ENCODE data around the gene DRC1.

DRC1 gene

DNA sequence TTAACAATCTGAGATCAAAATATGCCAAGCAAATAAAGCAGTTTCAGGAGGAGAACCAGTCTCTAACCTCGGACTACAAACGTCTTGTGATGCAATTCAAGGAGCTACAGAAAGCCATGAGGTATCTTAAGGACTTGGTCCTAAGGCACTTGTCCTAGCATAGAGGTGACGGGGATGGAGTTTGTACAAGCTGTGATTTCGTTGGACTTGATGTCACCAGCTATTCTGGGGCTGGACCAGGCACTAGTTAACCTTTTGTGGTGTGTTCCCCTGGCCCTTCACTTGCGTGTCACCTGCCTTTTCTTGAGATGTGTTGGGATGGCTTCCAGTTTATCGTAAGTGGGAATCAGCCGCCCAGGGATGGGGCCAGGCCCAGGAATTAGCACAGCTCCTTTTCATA is 42.5 kb downstream of the DRC1 start:
- no peak for DNase-seq (ENCODE audit: low read depth in 2 of 2)

DNA sequence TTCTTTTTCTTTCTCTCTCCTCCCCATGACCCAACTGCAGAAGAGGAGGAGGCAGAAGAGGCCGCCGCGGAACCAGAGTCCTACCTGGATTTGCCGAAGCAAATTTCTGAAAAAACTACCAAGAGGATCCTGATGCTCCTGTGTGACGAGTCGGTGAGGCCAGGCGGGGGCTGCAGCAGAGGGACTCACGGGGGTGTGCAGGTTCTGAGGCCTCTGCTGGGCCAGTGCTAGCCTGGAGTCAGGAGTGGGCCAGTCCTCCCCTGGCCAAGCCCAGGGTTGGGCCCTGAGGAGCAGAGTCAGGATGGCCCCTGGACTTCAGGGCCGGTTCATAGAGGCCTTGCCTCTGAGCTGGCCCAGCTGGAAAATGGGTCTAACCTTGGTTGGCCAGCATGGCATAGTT is 46.9 kb downstream of the DRC1 start:
- no peak for DNase-seq (ENCODE audit: low read depth in 2 of 2)

DNA sequence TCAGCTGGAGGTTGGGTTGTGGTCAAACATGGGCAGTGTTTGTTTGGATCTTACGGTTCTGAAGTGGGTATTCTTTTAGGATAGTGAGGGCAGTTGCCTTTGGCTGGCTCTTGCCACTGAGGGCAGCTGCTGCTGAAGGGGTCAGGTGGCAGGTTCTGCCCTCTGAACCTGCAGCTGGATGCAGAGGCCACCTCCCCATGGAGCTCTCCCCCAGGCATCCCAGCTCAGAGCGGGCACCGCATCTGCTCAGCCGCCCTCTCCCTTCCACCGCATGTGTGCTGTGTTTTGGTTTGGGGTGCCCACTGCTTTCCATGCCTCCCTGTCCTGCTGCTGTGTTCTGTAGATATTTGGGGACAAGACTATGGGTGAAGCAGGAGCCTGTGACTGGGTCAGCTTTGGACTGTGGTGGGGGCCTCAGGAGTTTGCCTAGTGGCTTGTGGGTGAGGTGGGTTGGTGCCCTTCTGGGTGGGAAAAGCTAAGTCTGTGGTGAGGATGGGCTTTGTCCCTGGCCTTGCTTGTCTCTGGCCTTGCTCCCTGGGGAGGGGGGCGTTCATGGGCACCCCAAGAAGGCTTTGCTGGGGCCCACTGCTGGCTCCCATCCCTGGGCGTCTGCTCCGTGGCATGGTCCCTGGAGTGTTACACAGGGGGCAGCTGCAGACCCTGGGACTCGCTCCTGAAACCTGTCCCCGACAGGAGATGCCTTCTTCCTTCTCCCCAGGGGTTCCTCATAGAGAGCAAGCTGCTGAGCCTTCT is 47.7 kb downstream of the DRC1 start:
- DNase-seq (ENCODE audit: low read depth in 2 of 2): no peak

DNA sequence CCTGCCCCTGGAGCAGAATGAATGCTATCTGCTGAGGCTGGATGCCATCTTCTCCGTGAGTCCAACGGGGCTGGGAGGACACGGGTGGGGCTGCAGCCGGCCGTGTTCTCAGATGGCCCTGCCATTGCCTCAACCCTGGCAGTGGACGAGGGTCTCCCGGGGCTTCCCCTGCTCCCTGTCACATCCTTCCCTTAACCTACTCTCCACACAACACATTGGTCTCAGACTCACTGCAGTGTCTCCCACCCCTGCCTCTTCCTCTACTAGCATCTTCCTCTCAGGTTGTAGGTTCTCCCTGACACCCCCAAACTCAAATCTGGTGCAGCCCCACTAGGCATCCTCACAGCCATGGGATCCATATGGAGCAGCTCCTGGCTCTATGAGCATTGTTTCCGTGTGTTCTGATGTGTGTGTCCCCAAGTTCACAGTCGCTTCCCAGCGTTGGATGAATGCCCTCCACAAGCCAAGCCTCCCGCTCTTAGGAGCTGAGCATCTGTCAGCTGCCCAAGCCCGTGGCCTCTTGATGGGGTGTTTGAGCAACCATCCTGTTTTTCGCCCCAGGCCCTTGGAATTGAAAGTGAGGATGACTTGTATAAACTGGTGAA is 48.4 kb downstream of the DRC1 start:
- DNase-seq (ENCODE audit: low read depth in 2 of 2): no peak

DNA sequence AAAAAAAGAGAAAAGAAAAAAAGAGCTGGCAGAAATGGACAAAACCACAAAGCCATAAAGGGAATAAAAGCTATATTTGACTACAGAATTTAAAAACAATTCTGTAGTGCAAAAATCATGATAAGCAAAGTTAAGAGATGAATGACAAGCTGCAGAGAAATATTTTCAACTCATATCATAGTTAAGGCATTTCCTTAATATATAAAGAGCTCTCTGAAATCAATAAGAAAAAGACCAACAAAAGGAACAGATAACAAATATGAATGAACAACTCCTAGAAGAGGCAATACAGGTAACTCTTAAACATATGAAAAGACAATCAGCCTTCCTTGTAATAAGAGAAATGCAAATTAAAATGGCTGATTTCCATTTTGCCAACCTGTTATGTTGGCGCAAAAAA is 50.0 kb downstream of the DRC1 start:
- DNase-seq (ENCODE audit: low read depth in 2 of 2): no peak

DNA sequence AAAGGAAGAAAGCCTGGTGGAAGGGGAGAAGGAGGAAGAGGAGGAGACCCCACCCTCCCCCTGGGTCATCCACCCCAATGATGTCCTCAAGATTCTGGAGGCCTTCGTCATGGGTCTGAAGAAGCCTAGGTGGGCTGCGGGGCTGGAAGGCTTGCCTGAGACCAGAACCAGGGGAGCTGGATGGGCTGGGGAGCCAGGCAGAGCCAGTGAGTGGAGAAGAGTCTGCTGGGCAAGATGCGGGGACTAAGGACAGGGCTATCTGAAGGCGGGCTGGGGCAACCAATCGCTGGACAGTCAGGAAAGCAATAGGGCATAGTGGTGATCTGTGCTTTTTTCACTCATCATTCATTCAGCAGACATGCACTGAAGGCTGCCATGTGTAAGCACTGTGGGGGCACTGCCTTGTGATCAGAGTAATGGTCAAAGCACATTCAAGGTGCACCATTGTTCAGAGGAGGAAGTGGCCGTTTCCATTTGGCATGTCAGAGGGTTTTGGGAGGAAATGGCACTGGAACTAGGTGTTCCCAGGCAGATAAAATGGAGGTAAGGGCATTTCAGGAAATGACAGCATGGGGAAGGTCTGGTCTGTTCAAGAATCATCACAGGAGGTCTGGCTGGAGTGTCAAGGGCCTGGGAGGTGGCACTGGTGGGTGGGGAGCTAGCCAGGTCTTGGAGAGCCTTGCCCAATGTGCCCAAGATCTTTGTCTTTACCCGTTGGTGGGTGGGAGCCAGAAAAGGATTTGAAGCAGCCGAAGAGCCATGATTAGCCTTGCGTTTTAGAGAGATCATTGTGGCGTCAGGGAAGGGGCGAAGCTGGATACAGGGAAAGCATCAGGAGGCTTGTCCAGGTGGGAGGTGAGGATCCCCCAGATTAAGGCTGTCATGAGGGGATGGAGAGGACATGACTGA is 52.0 kb downstream of the DRC1 start:
- no peak for DNase-seq (ENCODE audit: low read depth in 2 of 2)

DNA sequence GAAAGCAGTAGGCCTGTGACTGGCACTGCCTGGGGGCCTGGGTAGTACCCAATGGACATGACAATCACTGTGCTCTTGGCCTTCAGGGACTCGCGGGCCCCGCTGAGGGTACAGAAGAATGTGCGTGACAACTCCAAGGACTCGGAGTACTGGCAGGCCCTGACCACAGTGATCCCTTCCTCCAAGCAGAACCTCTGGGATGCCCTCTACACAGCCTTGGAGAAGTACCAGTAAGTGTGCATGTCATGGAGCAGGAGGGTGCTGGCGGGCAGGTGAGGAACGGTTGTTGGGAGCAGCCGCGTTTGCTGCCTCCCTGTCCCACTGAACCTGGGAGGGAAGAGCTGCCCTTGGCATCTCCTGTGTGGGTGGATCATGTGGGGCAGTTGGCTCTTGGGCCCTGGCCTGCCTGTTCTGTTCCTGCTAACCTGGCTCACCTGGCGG is 52.9 kb downstream of the DRC1 start:
- no peak for DNase-seq (ENCODE audit: low read depth in 2 of 2)

DNA sequence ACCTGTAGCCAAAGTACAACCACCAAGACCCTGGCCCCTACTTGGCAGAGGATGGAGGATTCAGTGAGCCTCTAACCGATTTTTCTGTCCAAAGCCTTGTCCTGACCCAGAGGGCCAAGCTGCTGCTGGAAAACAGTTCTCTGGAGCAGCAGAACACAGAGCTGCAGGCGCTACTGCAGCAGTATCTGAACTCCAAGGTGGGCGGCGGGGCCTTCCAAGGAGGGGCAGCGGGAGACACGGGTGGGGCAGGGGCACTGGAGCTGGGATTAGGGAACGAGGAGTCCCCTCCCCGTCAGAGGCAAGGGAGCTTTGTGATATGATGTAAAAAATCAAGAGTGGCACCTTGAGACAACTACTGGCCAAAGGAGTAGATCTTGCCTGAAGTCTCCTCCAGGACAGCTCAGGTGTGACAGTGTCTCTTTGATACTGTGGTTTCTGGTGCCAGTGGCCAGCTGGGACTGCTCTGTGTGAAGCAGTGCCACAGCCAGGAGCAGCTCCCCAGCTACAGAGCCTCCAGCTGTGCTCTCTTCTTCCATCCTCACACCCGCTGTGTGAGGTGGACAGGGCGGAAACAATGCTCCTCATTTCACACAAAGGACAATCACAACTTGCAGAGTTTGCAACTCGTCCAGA is 53.4 kb downstream of the DRC1 start:
- no peak for DNase-seq (ENCODE audit: low read depth in 2 of 2)

DNA sequence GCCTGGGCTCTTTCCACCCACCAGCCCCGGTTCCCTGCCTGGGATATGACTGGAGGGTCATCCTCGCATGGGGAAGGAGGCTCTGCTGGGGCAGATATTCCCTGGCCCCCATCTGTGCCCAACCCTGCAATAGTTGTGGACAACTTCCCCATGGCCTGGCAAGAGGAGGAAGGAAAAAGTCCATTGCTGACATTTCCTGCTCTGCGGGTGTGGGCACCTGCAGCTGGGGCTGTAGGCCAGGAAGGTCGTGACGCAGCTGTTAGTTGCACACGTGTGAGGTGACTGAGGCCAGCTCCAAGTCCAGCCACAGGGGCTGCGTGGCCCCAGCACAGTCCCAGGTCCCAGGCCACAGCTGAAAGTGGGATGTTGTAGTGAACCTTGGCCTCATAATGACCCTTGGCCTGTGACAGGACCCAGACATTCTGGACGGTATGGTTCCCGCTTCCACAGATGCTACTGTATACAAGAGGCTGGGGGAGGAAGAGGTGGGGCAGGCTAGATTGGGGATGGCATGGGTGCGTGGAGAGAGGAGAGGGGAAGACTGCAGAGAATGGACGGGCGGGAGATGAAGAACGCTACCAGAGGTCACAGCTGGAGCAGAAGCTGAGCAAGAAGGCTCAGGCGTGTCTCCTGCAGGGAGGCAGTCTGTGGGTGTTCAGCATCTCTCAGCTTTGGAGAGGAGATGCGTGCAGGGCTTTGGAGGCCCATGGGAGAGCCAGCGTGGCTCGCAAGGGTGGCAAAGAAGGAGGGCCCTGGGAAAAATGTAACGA is 54.1 kb downstream of the DRC1 start:
- no peak for DNase-seq (ENCODE audit: low read depth in 2 of 2)

DNA sequence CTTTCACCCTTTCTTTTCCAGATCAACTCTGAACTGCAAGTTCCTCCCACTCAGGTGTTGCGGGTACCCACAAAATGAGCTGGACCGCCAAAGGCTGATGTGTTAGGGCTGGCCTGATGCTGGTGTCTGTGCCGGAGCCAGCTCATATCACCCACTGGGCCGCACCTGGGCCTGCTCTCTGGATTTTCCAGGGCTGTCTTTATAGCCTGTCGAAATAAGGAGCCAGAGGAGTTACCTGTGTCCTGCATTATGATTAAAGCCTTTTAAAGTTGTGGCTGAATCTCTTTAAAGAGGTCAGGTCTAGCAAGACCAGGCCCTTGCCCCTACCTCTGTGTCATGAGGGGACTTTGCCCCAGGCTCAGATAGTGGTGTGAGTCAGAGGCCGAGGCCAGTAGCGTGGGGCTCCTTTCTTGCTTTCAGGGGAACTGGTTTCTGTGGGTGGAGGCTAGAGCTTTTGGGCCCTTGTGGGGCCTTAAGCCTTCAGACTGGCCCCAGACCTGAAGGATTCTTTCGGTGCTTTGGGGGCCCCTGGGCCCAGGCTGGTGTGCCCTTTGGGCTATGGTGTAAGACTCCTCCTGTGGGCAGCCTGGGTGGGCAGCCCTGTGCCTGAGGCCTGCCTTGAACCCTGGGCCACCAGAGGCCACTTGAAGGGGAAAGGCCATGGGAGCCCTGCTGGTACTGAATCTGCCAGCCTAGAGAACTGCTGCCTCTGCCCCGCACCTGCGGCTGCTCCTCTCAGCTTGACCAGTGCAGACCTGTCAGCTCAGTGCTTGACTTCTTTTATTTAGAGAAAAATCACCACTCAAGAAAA is 54.9 kb downstream of the DRC1 start:
- no peak for DNase-seq (ENCODE audit: low read depth in 2 of 2)

DNA sequence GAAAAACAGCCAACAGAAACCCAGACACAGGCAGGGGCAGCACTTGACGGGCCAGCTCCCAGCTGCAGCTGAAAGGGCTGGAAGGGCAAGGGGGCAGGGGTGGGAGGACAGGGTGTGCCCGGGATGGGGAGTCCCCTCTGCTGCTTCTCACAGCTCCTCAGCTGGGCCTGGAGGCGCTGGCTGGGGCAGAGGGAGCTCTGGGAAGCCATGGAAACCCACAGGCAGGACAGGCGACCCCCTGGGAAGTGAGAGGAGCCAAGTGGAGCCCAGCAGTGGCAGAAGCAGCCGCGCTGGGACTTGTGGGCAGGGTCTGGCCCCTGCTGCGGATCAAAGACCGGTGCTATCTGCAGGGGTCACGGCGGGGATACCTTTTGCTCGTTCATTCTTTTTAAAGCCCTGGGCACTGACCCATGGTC is 55.5 kb downstream of the DRC1 start:
- no peak for DNase-seq (ENCODE audit: low read depth in 2 of 2)

DNA sequence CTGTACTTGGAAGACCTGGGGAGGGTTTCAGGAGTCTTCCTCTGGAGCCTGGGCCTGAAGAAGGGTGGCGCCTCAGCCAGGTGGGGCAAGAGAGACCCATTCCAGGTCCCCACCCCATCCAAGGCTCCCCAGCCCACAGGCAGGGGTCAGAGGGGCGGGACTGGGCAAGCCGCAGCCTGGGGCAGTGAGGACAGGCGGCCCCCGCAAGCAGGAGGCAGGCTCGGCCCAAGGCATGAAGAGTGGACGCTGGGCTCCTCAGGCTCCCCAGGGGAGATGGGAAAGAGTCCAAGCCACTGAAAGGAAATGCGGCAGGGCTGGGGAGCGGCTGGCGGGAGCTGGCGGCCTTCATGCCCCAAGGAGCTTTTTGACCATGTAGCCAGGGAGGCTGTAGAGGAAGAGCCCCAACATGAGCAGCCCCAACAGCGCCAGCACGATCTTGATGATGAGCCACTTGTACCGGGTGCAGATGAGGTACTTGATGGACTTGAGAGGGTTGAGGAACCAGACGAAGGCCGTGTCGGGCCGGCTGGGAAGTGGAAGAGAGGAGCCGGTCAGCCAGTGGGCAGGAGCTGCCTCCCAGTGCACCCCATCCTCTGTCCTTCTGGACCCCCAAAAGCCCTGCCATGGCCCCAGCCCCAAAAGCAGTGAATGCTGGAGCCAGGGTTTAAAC is 56.1 kb downstream of the DRC1 start:
- DNase-seq (ENCODE audit: low read depth in 2 of 2): no peak

DNA sequence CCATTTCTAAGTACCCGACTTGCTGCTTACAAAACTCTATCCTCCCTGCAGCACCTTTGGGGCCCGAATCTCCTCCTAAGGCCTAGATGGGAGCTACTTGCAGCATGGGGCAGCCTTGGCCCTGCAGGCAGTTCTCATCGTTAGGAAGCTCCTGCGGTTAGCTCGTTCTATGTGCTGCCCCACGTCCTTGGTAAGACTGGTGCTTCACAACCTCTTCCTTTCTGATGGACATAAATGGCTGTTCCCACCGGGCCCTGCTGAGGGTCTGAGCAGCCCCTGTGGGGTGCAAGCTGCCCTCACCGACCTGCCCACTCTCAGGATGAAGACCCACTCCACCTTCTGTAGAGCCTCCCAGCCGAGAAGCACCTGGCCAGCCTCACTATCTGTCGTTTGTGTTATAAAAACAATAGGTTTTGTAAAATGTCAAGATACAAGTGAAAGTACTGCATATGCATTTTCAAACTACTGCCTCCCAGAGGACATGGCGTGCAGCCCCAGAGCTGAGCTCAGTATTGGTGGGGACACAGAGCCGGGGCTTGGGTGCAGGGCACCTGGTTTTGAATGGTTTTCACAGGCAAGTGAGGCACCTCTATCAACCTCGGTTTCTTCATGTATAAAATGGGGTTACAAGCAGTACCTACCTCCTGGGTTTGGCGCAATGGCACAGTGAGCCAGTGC is 56.8 kb downstream of the DRC1 start:
- DNase-seq (ENCODE audit: low read depth in 2 of 2): no peak

DNA sequence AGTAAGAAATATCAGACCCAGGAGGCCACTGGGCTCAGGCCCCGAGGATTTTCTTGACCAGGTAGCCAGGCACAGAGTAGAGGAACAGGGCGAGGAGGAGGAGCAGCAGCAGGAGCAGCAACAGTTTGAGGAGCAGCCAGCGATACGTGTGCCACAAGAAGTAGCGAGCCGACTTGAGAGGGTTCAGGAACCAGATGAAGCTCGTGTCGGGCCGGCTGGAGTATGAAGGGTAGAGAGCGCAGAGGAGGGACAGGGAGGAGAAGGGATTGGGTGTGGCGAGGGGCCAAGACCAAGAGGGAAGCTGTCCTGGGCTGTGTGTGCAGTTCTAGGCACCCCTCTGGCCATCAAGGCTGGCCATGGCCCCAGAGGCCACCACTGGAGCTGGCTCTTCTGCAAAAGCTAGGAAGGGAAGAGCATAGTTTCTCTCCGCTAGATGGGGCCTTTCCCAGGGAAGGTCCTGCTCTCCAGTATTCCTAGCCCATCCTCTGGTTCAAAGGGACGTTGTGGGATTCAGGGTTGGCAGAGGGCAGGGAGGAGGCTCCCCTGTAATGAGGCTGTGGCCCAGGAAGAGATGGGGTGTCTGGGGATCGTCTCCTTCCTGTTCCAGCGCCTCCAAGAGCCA is 58.4 kb downstream of the DRC1 start:
- DNase-seq (ENCODE audit: low read depth in 2 of 2): no peak

DNA sequence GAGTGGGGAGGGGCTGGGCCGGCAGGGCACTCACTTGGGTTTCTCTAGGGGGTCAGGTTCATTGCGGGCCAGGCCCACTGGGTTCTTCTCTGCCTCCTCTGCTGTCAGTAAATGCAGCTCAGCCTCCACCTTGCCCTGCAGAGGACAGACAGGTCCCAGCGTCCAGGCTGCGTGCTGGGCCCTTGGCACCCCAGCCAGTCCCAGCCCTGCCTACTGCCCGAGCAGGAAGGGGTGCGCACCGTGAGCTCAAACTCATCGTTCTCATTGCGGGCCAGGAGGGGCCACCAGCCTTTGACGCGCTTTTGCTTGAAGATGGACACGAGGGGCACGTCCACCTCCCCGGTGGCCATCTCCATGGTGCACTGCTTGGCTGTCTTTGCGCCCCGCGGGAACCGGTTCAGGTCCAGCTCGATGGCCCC is 58.9 kb downstream of the DRC1 start:
- no peak for DNase-seq (ENCODE audit: low read depth in 2 of 2)

DNA sequence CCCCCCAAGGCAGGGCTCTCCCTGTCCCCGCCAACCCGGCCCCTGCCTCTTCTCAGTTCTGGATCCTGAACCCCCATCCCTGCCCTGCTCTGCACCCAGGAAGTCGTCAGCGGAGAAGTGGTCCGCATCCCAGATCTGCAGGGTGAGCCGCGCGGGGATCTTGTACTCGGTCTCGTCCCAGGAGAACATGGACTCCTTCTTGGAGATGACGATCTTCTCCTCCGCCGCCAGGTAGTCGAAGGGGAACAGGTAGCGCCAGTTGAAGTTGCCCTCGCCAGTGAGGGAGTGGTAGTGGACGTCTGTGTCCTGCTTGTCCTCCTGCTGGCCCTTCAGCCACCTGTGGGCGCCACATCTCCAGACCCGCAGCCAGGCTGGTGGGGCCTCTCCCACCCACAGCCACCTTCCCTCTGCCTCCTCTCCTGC is 59.9 kb downstream of the DRC1 start:
- DNase-seq (ENCODE audit: low read depth in 2 of 2): no peak

DNA sequence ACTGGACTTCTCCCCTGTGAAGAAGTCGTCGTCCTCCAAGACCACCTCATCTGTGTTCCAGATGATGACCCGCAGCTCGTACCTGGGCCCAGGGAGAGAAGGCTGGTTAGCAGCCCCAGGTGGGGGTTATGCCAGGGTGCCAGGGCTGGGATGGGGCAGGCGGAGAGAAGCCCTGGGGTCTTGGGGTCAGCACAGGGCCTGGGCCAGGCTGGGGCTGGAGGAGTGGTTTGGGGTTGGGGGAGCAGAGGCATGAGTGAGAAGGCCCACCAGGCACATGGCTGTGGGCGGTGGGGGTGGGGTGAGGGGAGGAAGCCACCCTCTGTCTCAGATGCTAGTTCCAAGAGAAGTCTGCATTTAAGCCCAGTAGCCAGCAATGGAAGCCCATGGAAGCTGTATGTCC is 60.4 kb downstream of the DRC1 start:
- DNase-seq (ENCODE audit: low read depth in 2 of 2): no peak

DNA sequence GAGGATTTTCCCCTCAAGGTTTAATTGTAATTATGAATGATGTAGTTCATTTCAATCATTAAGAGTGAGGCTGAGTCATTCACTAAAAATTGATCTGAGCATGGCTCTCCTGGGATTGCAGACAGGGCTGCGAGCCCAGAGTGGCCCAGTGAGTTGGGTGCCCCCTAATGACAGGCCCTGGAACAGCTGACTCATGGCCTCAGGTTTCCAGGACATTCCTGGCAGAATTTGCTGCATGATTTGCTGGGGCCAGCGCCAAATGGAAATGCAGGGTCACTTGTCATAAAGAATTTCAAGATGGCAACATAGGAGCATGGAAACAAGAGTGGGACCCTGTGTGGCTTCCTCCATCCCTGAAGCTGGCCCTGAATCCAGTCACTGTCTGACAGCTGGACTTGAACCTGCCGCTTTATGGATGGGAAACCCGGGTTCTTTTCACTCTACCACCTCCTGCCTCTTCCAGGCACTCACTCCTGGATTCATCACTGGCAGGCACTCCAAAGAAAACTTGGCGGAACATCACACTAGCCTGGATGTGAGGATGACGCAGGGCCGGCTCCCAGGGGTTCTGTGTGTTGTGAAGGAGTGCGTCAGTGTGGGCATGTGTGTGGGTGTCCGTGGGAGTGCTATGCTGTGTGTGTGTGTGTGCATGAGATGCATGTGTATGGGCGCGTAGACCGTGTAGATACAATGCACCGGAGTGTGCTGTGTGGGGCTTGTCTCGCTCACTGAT is 61.0 kb downstream of the DRC1 start:
- DNase-seq (ENCODE audit: low read depth in 2 of 2): no peak
